Measurements from ENCODE around the gene RPL27.
"Not testable (repeated sequence)": the region's sequence is repeated elsewhere in the genome, so short reads cannot be mapped to it uniquely, and the experiment has no call there.

DNA sequence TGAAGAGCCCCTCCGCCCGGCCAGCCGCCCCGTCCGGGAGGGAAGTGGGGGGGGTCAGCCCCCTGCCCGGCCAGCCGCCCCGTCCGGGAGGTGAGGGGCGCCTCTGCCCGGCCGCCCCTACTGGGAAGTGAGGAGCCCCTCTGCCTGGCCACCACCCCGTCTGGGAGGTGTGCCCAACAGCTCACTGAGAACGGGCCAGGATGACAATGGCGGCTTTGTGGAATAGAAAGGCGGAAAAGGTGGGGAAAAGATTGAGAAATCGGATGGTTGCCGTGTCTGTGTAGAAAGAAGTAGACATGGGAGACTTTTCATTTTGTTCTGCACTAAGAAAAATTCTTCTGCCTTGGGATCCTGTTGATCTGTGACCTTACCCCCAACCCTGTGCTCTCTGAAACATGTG, 24.9 kb upstream of the RPL27 start:
- TF ChIP-seq RARB, ZNF8, ZFP3, GLIS3 (CRISPR knock-in tag; IDR thresholded peaks at IDR 0.05): not testable (repeated sequence)
- TF ChIP-seq, protein P1, sequence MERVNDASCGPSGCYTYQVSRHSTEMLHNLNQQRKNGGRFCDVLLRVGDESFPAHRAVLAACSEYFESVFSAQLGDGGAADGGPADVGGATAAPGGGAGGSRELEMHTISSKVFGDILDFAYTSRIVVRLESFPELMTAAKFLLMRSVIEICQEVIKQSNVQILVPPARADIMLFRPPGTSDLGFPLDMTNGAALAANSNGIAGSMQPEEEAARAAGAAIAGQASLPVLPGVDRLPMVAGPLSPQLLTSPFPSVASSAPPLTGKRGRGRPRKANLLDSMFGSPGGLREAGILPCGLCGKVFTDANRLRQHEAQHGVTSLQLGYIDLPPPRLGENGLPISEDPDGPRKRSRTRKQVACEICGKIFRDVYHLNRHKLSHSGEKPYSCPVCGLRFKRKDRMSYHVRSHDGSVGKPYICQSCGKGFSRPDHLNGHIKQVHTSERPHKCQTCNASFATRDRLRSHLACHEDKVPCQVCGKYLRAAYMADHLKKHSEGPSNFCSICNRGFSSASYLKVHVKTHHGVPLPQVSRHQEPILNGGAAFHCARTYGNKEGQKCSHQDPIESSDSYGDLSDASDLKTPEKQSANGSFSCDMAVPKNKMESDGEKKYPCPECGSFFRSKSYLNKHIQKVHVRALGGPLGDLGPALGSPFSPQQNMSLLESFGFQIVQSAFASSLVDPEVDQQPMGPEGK (CRISPR knock-in tag; IDR thresholded peaks at IDR 0.05; ENCODE audit: borderline replicate concordance): not testable (repeated sequence)
- TF ChIP-seq, protein P2, sequence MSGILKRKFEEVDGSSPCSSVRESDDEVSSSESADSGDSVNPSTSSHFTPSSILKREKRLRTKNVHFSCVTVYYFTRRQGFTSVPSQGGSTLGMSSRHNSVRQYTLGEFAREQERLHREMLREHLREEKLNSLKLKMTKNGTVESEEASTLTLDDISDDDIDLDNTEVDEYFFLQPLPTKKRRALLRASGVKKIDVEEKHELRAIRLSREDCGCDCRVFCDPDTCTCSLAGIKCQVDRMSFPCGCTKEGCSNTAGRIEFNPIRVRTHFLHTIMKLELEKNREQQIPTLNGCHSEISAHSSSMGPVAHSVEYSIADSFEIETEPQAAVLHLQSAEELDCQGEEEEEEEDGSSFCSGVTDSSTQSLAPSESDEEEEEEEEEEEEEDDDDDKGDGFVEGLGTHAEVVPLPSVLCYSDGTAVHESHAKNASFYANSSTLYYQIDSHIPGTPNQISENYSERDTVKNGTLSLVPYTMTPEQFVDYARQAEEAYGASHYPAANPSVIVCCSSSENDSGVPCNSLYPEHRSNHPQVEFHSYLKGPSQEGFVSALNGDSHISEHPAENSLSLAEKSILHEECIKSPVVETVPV (CRISPR knock-in tag; IDR thresholded peaks at IDR 0.05): not testable (repeated sequence)
